Measurements from ENCODE around the gene SPTLC3.

Gene SPTLC3

GRCh38 chr20:13089950-13090469 lies 81.2 kb downstream of the SPTLC3 start:
- no peaks in the 10 kb centered on the region for H4K20me1 ChIP-seq (ENCODE audit: control insufficient read depth, insufficient read depth, low read depth, low read length)
- no peak for TF ChIP-seq CTCF (IDR thresholded peaks at IDR 0.05; ENCODE audit: low read depth, low read length, poor library complexity, severe bottlenecking)
- TF ChIP-seq EZH2phosphoT487 (IDR thresholded peaks at IDR 0.05; ENCODE audit: borderline replicate concordance, low read length), result no peak
- H3K9me2 ChIP-seq (replicated peaks; ENCODE audit: control insufficient read depth, low read length), result no peaks in the 10 kb centered on the region
- no peak overlapping the region for H3K4me2 ChIP-seq (ENCODE audit: low read length)
- H3K27ac ChIP-seq (ENCODE audit: low read depth, low read length), result no peak overlapping the region
- H3K36me3 ChIP-seq (ENCODE audit: control insufficient read depth, low read length), result no peaks in the 10 kb centered on the region
- no peaks in the 10 kb centered on the region for H3K79me2 ChIP-seq (ENCODE audit: control insufficient read depth, low read length)
- H3F3A ChIP-seq (ENCODE audit: control insufficient read depth, insufficient read depth), result no peaks in the 10 kb centered on the region
- no peak overlapping the region for H3K4me3 ChIP-seq (ENCODE audit: low read length)
- no peaks in the 10 kb centered on the region for H3K9me3 ChIP-seq (ENCODE audit: control insufficient read depth, insufficient read depth, low read length)
- no peaks in the 10 kb centered on the region for H3K27me3 ChIP-seq (ENCODE audit: control insufficient read depth, low read length)
- H3K4me1 ChIP-seq (ENCODE audit: control insufficient read depth, low read length), result no peaks in the 10 kb centered on the region

- Histone ChIP-seq H3K9me3 (ENCODE audit: control insufficient read depth, insufficient read depth, low read length) (no peaks in the 10 kb centered on the region), H3K27me3 (ENCODE audit: control insufficient read depth, low read length) (no peaks in the 10 kb centered on the region), H3F3A (ENCODE audit: control insufficient read depth, insufficient read depth) (no peaks in the 10 kb centered on the region), H3K9me2 (replicated peaks; ENCODE audit: control insufficient read depth, low read length) (no peaks in the 10 kb centered on the region), H3K4me2 (ENCODE audit: low read length) (no peak overlapping the region), H3K4me1 (ENCODE audit: control insufficient read depth, low read length) (no peaks in the 10 kb centered on the region), H3K4me3 (ENCODE audit: low read length) (no peak overlapping the region), H3K36me3 (ENCODE audit: control insufficient read depth, low read length) (no peaks in the 10 kb centered on the region), H3K79me2 (ENCODE audit: control insufficient read depth, low read length) (no peaks in the 10 kb centered on the region), H4K20me1 (ENCODE audit: control insufficient read depth, insufficient read depth, low read depth, low read length) (no peaks in the 10 kb centered on the region), H3K27ac (ENCODE audit: low read depth, low read length) (no peak overlapping the region)
- no peak for TF ChIP-seq CTCF (IDR thresholded peaks at IDR 0.05; ENCODE audit: low read depth, low read length, poor library complexity, severe bottlenecking)
- TF ChIP-seq EZH2phosphoT487 (IDR thresholded peaks at IDR 0.05; ENCODE audit: borderline replicate concordance, low read length), result no peak
These were observed 83.3 kb downstream of the SPTLC3 start for GRCh38 chr20:13092111-13092510.

- no peaks in the 10 kb centered on the region for H4K20me1 ChIP-seq (ENCODE audit: control insufficient read depth, insufficient read depth, low read depth, low read length)
- no peaks in the 10 kb centered on the region for H3K79me2 ChIP-seq (ENCODE audit: control insufficient read depth, low read length)
- no peak overlapping the region for H3K4me3 ChIP-seq (ENCODE audit: low read length)
- H3K27ac ChIP-seq (ENCODE audit: low read depth, low read length), result no peak overlapping the region
- H3K27me3 ChIP-seq (ENCODE audit: control insufficient read depth, low read length), result no peaks in the 10 kb centered on the region
- no peaks in the 10 kb centered on the region for H3K4me1 ChIP-seq (ENCODE audit: control insufficient read depth, low read length)
- H3K4me2 ChIP-seq (ENCODE audit: low read length), result no peak overlapping the region
- no peaks in the 10 kb centered on the region for H3F3A ChIP-seq (ENCODE audit: control insufficient read depth, insufficient read depth)
- TF ChIP-seq EZH2phosphoT487 (IDR thresholded peaks at IDR 0.05; ENCODE audit: borderline replicate concordance, low read length), result no peak
- no peak for TF ChIP-seq CTCF (IDR thresholded peaks at IDR 0.05; ENCODE audit: low read depth, low read length, poor library complexity, severe bottlenecking)
- H3K36me3 ChIP-seq (ENCODE audit: control insufficient read depth, low read length), result no peaks in the 10 kb centered on the region
- H3K9me2 ChIP-seq (replicated peaks; ENCODE audit: control insufficient read depth, low read length), result no peaks in the 10 kb centered on the region
- no peaks in the 10 kb centered on the region for H3K9me3 ChIP-seq (ENCODE audit: control insufficient read depth, insufficient read depth, low read length)
These were observed 86.2 kb downstream of the SPTLC3 start for GRCh38 chr20:13094976-13095375.
